ENCODE data around the gene HSBP1L1. TPM values are rescaled to one million over a fixed set of nuclear protein-coding genes. Genes with fewer than 3 reads are reported as not detected.

The HSBP1L1 gene
- total and polyA plus RNA-seq, 2 of the 13 experiments (the other 11 are each of a cell fraction or from before 2014, with no cell fraction given) = 22.6 to 45.1 TPM

DNA sequence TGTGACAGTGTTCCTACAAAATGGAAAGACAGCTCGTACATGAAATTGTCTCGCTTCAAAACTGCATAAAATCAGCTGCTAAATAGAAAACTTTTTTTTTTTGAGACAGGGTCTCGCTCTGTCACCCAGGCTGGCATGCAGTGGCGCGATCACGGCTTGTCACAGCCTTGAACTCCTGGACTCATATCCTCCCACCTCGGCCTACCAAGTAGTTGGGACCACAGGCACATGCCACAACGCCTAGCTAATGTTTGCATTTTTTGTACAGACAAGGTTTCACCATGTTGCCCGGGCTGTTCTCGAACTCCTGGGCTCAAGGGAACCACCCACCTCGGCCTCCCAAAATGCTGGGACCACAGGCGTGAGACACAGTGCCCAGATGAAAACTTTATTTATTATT is 20.7 kb downstream of the HSBP1L1 start (continued):
- TF ChIP-seq, protein P1, sequence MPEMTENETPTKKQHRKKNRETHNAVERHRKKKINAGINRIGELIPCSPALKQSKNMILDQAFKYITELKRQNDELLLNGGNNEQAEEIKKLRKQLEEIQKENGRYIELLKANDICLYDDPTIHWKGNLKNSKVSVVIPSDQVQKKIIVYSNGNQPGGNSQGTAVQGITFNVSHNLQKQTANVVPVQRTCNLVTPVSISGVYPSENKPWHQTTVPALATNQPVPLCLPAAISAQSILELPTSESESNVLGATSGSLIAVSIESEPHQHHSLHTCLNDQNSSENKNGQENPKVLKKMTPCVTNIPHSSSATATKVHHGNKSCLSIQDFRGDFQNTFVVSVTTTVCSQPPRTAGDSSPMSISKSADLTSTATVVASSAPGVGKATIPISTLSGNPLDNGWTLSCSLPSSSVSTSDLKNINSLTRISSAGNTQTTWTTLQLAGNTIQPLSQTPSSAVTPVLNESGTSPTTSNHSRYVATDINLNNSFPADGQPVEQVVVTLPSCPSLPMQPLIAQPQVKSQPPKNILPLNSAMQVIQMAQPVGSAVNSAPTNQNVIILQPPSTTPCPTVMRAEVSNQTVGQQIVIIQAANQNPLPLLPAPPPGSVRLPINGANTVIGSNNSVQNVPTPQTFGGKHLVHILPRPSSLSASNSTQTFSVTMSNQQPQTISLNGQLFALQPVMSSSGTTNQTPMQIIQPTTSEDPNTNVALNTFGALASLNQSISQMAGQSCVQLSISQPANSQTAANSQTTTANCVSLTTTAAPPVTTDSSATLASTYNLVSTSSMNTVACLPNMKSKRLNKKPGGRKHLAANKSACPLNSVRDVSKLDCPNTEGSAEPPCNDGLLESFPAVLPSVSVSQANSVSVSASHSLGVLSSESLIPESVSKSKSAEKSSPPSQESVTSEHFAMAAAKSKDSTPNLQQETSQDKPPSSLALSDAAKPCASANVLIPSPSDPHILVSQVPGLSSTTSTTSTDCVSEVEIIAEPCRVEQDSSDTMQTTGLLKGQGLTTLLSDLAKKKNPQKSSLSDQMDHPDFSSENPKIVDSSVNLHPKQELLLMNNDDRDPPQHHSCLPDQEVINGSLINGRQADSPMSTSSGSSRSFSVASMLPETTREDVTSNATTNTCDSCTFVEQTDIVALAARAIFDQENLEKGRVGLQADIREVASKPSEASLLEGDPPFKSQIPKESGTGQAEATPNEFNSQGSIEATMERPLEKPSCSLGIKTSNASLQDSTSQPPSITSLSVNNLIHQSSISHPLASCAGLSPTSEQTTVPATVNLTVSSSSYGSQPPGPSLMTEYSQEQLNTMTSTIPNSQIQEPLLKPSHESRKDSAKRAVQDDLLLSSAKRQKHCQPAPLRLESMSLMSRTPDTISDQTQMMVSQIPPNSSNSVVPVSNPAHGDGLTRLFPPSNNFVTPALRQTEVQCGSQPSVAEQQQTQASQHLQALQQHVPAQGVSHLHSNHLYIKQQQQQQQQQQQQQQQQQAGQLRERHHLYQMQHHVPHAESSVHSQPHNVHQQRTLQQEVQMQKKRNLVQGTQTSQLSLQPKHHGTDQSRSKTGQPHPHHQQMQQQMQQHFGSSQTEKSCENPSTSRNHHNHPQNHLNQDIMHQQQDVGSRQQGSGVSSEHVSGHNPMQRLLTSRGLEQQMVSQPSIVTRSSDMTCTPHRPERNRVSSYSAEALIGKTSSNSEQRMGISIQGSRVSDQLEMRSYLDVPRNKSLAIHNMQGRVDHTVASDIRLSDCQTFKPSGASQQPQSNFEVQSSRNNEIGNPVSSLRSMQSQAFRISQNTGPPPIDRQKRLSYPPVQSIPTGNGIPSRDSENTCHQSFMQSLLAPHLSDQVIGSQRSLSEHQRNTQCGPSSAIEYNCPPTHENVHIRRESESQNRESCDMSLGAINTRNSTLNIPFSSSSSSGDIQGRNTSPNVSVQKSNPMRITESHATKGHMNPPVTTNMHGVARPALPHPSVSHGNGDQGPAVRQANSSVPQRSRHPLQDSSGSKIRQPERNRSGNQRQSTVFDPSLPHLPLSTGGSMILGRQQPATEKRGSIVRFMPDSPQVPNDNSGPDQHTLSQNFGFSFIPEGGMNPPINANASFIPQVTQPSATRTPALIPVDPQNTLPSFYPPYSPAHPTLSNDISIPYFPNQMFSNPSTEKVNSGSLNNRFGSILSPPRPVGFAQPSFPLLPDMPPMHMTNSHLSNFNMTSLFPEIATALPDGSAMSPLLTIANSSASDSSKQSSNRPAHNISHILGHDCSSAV (CRISPR knock-in tag; IDR thresholded peaks at IDR 0.05; ENCODE audit: borderline replicate concordance) = no peak
- TF ChIP-seq ZNF3 (CRISPR knock-in tag; IDR thresholded peaks at IDR 0.05) (no peak), U2AF2 (IDR thresholded peaks at IDR 0.05; ENCODE audit: low read depth, low read length) (no peak), RBAK (CRISPR knock-in tag; IDR thresholded peaks at IDR 0.05) (no peak), TEAD3 (CRISPR knock-in tag; optimal IDR thresholded peaks at IDR 0.05; ENCODE audit: borderline replicate concordance) (peak; percentile 81), SIN3B (IDR thresholded peaks at IDR 0.05; ENCODE audit: low read length) (no peak), ZNF678 (CRISPR knock-in tag; IDR thresholded peaks at IDR 0.05) (no peak), MIER3 (CRISPR knock-in tag; IDR thresholded peaks at IDR 0.05; ENCODE audit: borderline replicate concordance) (0 out of 2 replicates have a peak, but pooled peaks have one; percentile 46), KLF16 (CRISPR knock-in tag; IDR thresholded peaks at IDR 0.05) (no peak), KLF9 (CRISPR knock-in tag; IDR thresholded peaks at IDR 0.05; ENCODE audit: low read depth) (no peak), KAT8 (CRISPR knock-in tag; IDR thresholded peaks at IDR 0.05) (0 out of 2 replicates have a peak, but pooled peaks have one; percentile 19), ARNT (IDR thresholded peaks at IDR 0.05) (no peak)
- TF ChIP-seq, protein P2, sequence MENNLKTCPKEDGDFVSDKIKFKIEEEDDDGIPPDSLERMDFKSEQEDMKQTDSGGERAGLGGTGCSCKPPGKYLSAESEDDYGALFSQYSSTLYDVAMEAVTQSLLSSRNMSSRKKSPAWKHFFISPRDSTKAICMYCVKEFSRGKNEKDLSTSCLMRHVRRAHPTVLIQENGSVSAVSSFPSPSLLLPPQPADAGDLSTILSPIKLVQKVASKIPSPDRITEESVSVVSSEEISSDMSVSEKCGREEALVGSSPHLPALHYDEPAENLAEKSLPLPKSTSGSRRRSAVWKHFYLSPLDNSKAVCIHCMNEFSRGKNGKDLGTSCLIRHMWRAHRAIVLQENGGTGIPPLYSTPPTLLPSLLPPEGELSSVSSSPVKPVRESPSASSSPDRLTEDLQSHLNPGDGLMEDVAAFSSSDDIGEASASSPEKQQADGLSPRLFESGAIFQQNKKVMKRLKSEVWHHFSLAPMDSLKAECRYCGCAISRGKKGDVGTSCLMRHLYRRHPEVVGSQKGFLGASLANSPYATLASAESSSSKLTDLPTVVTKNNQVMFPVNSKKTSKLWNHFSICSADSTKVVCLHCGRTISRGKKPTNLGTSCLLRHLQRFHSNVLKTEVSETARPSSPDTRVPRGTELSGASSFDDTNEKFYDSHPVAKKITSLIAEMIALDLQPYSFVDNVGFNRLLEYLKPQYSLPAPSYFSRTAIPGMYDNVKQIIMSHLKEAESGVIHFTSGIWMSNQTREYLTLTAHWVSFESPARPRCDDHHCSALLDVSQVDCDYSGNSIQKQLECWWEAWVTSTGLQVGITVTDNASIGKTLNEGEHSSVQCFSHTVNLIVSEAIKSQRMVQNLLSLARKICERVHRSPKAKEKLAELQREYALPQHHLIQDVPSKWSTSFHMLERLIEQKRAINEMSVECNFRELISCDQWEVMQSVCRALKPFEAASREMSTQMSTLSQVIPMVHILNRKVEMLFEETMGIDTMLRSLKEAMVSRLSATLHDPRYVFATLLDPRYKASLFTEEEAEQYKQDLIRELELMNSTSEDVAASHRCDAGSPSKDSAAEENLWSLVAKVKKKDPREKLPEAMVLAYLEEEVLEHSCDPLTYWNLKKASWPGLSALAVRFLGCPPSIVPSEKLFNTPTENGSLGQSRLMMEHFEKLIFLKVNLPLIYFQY (CRISPR knock-in tag; IDR thresholded peaks at IDR 0.05; ENCODE audit: borderline replicate concordance) = no peak
- TF ChIP-seq, protein P3, sequence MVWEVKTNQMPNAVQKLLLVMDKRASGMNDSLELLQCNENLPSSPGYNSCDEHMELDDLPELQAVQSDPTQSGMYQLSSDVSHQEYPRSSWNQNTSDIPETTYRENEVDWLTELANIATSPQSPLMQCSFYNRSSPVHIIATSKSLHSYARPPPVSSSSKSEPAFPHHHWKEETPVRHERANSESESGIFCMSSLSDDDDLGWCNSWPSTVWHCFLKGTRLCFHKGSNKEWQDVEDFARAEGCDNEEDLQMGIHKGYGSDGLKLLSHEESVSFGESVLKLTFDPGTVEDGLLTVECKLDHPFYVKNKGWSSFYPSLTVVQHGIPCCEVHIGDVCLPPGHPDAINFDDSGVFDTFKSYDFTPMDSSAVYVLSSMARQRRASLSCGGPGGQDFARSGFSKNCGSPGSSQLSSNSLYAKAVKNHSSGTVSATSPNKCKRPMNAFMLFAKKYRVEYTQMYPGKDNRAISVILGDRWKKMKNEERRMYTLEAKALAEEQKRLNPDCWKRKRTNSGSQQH (CRISPR knock-in tag; IDR thresholded peaks at IDR 0.05; ENCODE audit: low read depth) = no peak
- TF ChIP-seq, protein P4, sequence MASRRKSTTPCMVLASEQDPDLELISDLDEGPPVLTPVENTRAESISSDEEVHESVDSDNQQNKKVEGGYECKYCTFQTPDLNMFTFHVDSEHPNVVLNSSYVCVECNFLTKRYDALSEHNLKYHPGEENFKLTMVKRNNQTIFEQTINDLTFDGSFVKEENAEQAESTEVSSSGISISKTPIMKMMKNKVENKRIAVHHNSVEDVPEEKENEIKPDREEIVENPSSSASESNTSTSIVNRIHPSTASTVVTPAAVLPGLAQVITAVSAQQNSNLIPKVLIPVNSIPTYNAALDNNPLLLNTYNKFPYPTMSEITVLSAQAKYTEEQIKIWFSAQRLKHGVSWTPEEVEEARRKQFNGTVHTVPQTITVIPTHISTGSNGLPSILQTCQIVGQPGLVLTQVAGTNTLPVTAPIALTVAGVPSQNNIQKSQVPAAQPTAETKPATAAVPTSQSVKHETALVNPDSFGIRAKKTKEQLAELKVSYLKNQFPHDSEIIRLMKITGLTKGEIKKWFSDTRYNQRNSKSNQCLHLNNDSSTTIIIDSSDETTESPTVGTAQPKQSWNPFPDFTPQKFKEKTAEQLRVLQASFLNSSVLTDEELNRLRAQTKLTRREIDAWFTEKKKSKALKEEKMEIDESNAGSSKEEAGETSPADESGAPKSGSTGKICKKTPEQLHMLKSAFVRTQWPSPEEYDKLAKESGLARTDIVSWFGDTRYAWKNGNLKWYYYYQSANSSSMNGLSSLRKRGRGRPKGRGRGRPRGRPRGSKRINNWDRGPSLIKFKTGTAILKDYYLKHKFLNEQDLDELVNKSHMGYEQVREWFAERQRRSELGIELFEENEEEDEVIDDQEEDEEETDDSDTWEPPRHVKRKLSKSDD (CRISPR knock-in tag; IDR thresholded peaks at IDR 0.05; ENCODE audit: low read depth) = no peak

Measured in HepG2 (cell line).